ENCODE data around the gene TSHZ1.

The TSHZ1 gene

DNA sequence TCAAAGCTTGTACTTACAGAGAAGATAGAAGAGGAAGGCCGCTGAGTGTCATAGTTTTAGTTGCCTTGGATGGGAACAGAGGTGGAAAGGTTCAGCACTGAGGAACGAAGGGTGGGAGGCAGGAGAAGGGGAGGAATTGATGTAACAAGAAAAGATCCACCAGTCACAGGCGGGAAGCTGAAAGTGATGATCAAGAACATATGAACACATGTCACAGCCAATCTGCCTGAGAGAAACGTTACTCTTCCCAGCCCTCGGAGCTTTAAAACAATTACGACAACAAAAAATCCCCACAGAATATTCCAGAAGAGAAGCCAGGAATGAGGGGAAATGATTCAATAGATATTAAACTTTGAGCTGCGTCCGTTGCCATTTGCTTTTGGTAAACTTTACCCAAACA is 87.1 kb downstream of the TSHZ1 start:
- TF ChIP-seq, protein P1, sequence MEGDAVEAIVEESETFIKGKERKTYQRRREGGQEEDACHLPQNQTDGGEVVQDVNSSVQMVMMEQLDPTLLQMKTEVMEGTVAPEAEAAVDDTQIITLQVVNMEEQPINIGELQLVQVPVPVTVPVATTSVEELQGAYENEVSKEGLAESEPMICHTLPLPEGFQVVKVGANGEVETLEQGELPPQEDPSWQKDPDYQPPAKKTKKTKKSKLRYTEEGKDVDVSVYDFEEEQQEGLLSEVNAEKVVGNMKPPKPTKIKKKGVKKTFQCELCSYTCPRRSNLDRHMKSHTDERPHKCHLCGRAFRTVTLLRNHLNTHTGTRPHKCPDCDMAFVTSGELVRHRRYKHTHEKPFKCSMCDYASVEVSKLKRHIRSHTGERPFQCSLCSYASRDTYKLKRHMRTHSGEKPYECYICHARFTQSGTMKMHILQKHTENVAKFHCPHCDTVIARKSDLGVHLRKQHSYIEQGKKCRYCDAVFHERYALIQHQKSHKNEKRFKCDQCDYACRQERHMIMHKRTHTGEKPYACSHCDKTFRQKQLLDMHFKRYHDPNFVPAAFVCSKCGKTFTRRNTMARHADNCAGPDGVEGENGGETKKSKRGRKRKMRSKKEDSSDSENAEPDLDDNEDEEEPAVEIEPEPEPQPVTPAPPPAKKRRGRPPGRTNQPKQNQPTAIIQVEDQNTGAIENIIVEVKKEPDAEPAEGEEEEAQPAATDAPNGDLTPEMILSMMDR (IDR thresholded peaks at IDR 0.05; ENCODE audit: low read depth, low read length) = no peak

DNA sequence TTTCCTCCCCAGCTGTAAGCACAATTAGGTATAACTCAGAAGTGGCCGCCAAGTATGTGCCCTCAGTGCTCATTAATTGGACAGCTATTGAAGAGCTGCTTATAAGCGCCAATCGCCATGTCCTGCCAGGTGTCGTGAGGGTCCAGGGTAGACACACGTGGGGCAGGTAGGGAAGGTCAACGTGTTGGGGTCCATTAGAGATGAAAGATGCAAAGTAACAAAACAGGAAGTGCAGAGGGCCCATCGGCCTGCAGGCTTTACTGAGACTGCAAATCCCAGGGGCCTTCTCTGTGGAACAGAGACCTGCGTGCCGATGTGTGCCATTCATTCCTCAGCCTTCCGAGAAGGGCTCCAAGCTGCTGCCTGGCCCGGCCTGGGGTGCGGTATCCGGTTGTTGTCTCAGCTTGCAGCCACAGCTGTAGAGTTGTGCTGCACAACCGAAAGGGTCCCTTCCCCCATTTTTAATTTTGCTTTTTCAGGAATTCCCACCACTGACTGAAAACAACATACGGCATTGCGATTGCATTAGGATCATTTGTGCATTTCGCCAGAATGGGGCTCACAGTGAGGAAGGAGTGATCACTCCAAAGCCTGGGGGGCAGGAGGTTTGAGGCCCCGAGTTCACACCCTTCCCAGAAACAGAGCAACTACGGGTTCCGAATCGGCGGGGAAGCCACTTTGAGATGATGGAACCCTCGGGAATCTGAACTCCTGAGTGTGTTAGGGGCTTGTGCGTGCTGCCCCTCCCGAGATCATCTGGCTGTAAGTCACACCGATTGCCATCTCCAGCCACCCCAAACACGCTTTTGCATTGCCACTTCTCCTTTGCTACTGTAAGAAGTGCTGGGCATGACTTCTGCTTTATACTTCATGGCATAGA is 94.3 kb downstream of the TSHZ1 start:
- TF ChIP-seq, protein P1 (IDR thresholded peaks at IDR 0.05; ENCODE audit: low read depth, low read length) = no peak

More for the DNA sequence above, 87.1 kb downstream of the TSHZ1 start:
- peak; percentile 31 for DNase-seq (ENCODE audit: extremely low read depth, low read depth)

DNA sequence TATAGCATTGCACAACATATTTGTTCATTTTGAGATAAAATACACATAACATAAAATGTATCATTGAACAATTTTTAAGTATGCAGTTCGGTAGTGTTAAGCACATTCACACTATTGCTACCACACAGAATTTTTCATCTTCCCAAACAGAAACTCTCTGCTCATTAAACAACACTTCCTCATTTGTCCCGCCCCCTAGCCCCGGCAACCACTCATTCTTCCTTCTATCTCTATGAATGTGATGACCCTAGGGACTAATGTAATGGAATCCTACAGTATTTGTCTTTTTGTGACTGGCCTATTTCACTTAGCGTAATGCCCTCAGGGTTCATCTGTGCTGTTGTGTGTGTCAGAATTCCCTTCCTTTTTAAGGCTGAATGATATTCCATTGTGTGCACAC is 95.4 kb downstream of the TSHZ1 start:
- no peak for DNase-seq (ENCODE audit: extremely low read depth, low read depth)

More for the DNA sequence above, 94.3 kb downstream of the TSHZ1 start:
- no peak for DNase-seq (ENCODE audit: extremely low read depth, low read depth)

DNA sequence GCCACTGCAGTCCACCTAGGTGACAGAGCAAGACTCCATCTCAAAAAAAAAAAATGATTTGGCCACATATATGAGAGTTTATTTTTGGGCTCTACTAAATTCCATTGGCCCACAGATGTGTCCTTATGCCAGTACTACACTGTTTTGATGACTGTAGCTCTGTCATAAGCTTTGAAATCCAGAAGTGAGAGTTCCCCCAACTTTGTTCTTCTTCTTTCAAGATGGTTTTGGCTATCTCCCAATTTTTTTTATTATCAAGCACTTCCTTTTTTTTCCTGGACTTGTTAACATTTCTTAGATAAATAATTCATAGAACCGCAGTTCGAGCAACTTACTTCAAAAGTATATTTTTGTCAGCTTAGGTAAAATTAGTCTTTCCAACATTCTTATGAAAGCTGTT is 96.9 kb downstream of the TSHZ1 start:
- no peak for DNase-seq (ENCODE audit: extremely low read depth, low read depth)
- TF ChIP-seq, protein P1 (IDR thresholded peaks at IDR 0.05; ENCODE audit: low read depth, low read length) = no peak

More for the DNA sequence above, 95.4 kb downstream of the TSHZ1 start:
- TF ChIP-seq, protein P1 (IDR thresholded peaks at IDR 0.05; ENCODE audit: low read depth, low read length) = no peak

DNA sequence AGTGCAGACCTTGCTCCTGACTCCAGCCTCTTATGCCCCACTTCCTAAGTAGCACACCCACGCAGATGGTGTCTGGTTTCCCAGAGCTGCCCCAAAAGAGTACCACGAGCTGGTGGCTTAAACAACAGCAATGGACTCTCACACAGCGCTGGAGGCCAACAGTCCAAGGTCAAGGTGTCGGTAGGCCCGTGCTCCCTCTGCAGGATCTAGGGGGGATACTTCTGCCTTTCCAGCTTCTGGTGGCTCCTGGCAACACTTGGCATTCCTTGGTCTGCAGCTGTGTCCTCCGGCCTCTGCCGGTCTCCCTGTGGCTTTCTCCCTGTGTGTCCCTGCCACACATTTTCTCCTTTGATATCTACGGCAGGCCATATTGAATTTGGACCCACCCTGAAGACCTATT is 99.0 kb downstream of the TSHZ1 start:
- DNase-seq (ENCODE audit: extremely low read depth, low read depth) = no peak
- TF ChIP-seq, protein P1 (IDR thresholded peaks at IDR 0.05; ENCODE audit: low read depth, low read length) = no peak

DNA sequence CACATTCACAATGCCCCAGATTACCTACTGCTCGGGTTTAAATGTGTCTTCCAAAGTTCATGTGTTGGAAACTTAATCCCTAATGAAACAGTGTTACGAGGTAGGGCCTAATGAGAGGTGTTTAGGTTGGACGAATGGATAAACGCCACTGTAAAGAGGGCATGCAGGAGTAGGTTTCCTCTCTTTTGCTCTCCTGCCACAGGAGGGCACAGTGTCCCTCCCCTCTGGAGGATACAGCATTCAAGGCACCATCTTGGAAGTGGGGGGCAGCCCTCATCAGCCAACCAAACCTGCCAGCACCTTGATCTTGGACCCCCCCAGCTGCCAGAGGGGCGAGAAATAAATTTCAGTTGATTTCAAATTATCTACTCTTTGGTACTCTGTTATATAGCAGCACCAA is 103.5 kb downstream of the TSHZ1 start:
- TF ChIP-seq, protein P1 (IDR thresholded peaks at IDR 0.05; ENCODE audit: low read depth, low read length) = no peak; the same call in 1 of the 2 replicates
- DNase-seq (ENCODE audit: extremely low read depth, low read depth) = no peak

DNA sequence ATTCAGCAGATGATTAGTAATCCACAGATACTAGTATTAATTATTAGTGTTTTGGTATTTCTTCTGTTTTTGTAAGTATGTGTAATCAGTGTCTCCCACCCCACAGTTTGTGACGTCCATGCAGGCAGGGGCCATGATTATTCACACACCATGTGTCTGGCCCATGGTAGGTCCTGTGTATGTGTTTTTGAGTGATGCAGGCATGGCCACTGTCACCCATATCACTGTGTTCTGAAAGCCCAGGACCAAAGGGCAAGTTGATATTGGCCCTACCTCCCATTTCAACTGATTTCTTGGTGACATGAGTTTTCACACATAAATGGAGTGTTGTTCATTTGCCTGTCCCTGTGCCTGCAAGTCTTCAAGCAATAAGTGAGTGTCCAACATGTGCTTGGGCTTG is 104.0 kb downstream of the TSHZ1 start:
- TF ChIP-seq, protein P1 (IDR thresholded peaks at IDR 0.05; ENCODE audit: low read depth, low read length) = no peak

More for the DNA sequence above, 104.0 kb downstream of the TSHZ1 start:
- DNase-seq (ENCODE audit: extremely low read depth, low read depth) = no peak
